ENCODE data around the gene LIME1.

LIME1 gene

DNA sequence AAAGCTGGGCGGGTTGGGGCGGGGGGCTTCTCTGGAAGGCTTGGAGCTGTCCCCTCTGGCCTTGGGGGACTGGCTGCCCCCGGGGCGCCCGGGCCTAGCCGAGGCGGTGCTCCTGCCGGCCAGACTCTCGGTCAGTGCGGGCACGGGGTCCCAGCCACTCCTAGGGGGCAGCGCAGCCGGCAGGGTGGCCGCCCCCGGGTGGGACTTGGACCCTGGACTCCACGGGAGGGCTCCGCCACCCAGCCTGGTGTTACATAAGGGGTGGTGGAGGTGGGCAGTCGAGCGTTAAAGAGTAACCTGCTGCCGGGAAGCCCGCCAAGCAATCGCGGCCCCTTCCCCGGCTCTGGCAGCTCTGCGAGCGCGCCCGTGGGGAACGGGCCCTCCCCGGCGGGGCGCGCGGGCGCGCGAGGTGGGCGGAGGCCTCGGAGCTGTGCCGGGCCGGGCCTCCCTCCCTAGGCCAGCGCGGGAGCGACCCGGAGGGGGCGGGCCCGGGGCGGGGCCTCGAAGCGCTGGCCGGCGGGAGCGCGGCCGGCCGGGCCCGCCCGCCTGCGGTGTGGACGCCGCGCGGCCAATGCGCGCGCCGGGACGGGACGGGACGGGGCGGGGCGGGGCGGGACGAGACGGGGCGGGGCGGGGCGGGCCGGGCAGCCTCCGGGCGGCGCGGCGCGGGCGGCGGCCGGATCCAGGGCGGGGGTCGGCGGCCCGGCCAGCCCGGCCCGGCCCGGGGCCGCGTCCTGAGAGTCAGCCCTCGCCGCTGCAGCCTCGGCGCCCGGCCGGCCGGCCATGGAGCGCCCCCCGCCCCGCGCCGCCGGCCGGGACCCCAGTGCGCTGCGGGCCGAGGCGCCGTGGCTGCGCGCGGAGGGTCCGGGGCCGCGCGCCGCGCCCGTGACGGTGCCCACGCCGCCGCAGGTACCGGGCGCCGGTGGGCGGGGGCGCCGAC is 2.9 kb downstream of the LIME1 start, which contains the start of gene SLC2A4RG:
TSS of gene SLC2A4RG (plus strand) at position 647 of the 940 bp plus-strand sequence. CDS start at position 784, 137 bp downstream.
- no peak for DNase-seq

DNA sequence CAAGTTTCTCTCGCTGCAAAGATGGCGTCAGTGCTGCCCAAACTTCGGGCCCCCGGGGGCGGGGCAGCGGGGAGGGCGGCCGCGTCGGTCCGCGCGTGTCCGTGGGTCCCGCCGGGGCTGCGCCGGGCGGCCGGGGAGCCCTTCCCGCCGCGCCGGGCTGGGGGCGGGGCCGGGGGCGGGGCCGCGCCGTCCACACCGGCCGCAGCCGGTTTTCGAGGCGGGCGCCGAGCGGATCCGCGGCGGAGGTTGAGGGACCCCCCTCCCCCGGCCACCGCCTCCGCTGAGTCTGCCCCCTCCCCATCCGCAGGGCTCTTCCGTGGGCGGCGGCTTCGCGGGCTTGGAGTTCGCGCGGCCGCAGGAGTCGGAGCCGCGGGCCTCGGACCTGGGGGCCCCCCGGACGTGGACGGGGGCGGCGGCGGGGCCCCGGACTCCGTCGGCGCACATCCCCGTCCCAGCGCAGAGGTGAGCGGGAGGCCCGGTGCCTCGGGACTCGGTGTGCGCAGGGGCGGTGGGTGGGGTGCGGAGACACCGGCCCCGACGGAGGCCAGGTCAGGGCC is 3.7 kb downstream of the LIME1 start:
- DNase-seq, result no peak

DNA sequence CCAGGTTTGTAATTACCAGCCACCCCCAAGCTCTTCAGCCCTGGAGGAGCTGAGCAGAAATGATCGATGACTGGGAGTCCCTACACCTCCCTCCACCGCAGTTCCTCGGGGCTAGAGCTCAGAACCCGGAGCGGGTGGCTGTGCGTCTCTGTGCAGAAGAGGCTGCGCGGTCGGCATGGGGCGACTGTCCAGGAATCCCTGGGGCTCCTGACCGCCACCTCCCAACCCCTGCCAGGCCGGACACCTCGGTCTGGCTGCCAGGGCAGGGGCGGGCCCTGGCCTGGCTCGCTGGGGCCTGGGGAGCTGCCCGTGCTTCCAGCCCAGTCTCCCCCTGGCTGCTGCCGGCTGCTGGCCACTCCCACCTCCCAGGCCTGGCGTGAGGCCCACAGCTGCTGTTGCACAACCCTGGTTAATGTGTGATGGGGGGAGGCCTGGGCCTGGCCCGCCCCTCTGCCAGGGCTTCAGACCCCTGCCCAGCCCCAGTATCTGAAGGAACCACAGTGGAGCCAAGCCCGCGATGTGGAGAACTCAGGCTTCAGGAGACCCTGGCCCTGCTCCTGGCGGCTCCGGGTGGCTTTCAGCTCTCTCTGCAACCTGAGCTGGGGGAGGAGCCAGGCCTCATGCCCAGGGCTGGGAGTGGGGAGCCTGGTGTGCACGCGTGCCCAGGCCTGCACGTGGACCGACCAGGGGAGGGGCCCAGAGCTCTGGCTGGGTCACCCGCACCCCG is 4.3 kb downstream of the LIME1 start:
- no peak for DNase-seq

DNA sequence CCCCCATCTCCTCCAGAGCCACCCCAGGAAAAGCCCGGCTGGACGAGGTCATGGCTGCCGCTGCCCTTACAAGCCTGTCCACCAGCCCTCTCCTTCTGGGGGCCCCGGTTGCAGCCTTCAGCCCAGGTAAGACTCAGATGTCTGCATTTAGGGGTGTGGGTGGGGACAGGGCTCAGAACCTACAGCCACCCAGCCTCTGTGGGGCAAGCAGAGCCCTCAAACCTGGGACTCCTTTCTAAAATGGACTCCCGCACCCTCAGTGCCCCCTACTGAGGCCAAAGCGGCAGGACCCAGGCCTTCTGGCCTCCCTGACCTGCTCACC is 4.9 kb downstream of the LIME1 start:
- DNase-seq, result no peak

DNA sequence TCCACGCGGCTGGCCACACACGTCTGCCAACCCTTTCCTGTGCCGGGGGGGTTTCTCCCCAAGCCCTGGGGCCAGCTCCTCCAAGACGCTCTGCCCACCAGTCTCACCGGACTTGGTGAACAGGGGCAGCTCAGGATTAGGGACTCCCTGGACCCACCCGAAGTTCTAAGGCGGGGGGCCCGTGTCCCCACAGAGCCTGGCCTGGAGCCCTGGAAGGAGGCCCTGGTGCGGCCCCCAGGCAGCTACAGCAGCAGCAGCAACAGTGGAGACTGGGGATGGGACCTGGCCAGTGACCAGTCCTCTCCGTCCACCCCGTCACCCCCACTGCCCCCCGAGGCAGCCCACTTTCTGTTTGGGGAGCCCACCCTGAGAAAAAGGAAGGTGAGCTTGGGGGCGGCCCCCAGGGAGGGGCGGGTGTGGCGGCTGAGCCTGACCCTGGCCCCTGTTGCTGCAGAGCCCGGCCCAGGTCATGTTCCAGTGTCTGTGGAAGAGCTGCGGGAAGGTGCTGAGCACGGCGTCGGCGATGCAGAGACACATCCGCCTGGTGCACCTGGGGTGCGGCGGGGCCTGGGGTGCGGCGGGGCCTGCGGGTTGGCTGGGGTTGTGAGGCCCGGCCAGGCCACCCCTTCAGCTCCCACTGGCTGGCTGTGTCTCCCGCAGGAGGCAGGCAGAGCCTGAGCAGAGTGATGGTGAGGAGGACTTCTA is 5.4 kb downstream of the LIME1 start:
- no peak for DNase-seq

DNA sequence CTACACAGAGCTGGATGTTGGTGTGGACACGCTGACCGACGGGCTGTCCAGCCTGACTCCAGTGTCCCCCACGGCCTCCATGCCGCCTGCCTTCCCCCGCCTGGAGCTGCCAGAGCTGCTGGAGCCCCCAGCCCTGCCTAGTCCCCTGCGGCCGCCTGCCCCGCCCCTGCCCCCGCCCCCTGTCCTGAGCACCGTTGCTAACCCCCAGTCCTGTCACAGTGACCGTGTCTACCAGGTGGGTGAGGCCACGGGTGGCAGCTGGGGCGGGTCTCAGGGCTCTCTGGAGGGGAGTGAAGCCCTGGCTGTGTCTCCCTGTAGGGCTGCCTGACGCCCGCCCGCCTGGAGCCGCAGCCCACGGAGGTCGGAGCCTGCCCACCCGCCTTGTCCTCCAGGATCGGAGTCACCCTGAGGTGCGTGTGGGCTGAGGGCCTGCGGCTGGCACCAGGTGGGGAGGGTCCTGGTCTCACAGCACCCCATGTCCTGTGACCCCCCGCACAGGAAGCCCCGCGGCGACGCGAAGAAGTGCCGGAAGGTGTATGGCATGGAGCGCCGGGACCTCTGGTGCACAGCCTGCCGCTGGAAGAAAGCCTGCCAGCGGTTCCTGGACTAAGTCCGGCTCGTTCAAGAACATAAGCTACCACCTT is 6.0 kb downstream of the LIME1 start:
- no peak for DNase-seq

DNA sequence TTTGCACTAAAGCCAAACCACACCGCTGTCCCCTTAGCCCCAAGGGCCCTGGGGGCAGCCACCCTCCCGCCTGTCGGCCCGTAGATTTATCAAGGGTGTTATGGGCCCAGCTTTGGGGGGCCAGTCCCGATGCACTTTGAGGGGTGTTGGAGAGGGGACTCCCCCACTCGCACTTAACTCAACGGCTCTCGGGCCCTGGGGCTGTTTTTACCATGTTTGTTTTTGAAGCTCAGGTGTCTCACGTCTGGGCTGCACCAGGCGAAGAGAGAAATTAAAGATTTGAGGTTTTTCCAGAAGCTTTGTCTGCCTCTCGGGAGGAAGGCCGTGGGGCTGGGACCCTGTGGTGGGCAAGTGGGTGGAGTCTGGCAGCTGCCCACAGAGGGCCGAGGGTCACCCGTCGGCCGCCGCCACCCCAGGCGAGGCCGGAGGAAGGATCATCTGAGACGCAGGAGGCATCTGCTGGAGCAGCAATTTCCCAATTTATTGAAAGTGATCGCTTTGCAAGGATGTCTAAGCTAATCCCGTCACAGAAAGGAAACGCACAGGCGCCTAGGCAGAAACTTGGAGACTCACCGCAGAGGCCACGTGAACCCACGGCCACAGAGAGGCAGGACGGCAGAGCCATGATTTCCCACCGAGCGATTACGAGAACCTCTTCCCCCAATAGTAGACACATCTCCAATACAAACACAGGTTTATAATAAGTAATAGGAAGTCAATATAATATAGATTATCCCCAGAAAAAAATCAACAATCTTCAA is 6.9 kb downstream of the LIME1 start:
- DNase-seq, result no peak

DNA sequence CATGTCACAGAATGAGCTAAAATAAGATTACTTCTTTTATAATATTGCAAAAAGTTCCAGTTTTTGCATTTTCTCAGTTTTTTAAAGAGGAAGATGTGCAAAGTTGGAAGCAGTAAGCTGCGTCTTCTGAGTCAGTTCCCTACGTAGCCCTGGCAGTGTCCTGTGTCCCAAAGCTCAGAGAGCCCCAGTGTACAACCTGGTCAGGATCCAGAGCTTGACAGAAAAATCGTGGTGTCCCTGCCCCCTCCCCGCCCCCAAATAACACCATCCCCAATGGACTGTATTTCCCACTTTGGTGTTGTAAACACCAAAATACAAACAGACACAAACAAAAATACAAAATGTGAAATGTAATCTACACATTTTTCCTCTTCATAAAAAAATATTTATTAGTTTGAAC is 7.7 kb downstream of the LIME1 start:
- DNase-seq, result no peak

DNA sequence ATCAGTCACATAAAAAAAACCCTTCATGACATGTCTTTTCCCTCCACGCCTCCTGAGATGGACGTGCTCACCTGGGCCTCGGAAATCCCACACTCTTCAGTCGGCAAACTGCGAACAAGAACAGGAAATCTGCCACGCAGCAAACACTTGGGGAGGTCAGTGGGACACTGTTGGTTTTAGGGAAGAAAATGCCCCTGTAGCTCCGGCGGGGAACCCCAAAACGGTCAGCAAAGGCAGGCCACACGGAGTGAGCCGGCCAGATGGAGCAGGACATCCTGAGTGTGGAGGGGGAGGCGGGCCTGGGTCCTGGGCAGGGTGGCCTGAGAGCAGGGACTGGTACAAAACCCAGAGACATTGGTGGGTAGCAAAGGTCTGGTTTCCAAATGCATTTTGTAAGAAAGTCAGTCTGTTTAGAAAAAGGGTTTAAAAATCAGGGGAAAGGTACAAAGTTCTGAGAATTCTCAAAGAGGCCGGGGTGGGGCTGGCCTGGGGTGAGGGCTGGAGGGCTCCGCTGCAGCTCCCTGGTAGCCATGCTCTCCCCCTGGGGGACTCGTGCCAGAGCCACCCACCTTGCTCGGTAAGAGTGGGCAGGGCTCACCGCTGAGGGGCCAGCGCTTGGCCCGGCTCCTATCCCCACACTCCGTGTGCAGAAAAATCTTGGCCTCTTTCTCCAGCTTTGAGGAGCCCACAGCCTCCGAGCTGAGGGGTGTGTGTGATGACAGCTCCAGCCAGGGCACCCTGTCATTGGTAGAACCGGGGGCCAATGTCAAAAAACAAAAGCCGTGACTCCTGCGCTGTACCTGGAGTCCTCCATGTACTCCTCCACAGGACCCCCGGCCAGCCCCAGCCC is 8.3 kb downstream of the LIME1 start:
- no peak for DNase-seq

DNA sequence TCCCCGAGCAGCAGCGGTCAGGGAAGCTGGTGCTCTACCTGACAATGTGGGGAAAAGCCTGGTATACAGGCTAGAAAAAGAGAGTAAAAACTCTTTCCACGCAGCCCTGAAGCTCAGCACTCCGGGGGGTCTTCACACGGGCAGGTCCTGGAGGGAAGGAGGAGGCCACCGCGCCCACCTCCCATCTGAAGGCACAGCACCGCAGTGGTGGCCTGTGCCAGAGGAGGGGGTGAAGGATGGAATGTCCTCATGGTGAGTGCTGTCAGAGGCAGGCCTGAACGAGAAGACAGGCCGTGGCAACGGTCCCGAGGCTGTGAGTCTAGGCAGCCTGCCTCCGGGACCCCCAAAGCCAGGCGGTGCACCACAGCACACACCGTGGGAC is 9.0 kb downstream of the LIME1 start:
- DNase-seq, result no peak

DNA sequence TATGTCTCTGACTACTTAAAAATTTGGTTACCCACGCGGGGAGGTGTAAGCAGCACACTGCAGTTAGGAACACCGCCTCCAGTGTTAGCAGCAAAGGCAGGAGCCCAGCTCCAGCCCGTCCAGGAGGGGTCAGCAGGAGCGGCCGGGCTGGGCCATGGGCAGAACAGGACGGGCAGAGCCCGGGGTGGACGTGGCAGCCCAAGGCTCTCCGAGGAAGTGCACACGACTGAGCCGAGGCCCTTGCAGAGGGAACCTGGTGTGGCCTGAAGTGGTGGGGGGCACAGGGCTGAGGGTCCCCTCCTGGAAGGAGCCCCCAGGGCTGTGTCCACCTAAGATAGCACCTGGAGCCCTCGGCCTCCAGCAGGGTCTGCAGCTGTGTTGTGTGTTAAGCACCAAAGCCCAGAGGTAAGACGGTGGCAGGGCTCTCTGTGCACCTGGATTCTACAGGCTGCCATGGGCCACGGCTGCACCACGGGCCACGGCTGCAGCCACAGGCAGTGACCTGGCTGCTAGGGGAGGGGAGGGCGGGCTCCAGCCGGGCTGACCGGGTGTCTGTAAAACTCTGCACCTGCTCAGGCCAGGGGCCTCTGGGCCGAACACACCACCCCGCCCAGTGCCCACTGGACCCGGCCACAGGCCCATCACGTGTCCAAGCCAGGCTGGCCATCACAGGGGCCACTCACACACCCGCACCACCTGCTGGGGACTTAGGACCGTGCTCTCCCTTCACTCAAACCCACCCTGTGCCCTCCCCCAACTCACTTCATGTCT is 9.7 kb downstream of the LIME1 start:
- no peak for DNase-seq

DNA sequence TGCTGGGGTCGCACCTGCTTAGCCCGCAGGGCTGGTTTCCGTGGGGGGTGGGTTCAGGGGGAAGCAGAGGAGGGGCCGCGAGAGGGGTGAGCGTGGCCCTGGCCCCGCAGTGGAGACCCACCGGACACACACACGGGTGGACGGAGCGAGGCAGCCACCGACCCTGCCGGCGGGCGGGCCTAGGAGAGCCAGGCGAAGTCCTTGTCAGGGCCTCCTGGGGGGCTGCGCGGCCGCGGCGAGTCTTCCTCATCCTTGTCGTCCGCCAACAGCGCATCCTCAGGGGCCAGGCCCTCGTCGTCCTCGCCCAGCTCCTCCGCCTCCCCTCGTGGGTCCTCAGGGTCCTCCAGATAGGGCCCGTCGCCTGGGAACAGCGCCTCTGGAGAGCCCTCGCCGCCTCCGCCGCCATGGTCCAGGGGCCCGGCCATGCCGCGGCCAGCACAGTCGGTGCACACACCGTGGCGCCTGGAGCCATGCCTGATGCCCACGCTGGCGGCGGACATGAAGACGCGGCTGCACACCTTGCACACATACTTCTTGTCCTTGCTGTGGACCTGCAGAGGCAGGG is 10.4 kb downstream of the LIME1 start:
- DNase-seq, result no peak

DNA sequence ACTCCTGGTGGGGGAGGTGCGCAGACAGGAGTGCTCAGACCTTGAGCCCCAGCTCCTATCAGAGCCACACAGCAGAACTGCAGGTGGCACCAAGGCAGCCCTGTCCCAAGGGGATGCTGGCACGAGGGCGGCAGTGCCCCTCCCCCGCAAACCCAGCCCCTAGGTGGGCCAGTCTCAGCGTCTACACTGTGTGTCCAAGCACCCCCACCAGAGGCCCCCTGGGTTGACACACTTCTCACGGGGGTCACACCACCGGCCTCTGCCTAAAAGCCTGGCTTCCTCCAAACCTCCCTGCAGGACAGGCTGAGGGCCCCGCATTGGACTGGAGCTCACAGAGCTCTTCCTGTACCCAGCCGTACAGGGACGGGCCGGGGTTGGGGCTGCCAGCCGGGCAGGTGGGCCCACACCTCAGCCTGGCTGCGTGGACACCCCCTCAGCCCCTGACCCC is 11.2 kb downstream of the LIME1 start:
- no peak for DNase-seq

DNA sequence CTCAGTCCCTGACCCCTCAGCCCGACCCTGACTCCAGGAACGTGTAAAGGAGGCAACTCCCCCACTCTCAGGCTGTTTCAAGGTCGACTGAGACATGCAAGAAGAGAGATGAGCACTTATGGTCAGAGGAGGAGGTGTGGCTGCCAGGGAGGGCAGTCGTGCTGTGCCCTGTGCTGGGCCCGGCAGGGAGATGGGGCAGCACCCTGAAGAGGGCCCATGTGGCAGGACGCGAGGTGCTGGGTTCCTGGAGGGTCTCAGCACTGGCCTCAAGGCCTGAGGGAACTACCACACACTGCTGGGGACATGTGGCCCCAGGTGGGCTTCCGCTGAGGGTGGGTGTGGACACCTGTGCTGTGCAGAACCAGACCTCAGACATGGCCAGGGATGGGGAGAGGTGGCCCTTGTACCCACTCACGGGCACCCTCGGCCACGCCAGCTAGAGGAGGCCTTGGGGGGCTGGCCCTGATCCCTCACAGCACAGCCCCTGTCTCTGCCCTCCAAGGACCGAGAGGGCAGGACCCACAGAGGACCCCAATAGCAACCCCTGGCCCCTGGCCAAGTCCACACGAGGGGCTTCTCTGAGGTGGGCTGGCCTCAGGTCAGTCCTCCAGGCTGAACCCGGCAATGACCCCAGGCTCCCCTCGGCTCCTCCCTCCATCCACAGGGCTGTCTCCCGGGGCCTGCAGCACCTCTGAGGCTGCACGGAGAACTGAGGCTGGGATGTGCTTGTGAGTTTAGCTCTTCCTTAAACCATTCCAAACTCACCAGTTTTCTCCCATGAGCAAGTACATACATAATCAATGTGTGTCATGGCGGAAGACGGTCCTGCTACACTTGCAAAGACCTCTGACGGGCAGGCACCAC is 11.8 kb downstream of the LIME1 start:
- no peak for DNase-seq

DNA sequence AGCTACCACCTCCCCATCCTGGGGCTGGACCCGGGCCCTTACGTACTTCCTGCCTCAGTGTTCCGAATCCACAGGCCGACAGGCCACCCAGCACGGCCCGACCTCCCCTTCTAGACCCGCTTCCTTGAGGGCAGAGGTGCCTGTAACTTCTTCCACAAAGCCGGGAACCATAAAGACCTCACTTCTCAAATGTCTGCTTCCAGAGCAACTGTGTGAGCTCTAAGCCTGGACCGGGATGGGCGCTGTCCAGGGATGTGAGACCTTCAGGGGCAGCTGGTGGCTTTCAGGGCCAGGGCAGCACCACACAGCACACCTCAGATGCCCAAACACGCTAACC is 12.4 kb downstream of the LIME1 start:
- DNase-seq, result no peak

DNA sequence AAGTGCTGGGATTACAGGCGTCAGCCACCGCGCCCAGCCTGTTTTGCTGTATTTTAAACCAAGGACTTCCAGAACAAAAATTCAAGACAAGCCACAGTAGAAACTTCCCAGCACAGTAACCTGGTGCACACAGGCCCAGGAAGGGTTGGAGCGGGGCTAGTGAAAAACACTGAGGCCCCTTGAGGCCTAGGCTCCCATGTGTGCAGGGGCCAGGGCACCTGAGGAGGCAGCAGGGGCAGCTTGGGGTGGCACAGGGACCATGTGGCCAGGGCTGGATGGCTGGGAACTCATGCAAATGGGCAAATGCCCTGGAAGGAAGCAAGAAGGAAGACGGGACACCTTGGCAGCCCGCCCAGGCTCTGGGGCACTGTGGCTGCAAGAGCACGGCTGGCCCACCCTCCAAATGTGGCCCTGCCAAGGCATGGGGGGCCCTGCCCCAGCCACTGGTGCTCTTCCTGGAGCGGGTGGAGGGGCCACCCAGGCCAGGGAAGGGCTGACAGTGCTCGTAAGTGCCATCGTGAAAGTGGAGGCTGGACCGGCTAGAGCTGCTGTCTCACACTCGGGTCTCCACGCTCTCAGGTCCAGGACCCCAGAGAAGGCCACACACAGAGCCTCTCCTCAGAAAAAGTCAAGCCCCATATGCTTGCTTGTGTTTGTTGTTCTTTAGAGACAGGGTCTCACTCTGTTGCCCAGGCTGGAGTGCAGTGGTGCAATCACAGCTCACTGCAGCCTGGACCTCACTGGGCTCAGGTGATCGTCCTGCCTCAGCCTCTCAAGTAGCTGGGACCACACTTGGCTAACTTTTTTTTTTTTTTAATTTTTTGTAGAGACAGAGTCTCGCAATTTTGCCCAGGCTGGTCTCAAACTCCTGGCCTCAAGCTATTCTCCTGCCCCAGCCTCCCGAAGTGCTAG is 13.4 kb downstream of the LIME1 start:
- no peak for DNase-seq

DNA sequence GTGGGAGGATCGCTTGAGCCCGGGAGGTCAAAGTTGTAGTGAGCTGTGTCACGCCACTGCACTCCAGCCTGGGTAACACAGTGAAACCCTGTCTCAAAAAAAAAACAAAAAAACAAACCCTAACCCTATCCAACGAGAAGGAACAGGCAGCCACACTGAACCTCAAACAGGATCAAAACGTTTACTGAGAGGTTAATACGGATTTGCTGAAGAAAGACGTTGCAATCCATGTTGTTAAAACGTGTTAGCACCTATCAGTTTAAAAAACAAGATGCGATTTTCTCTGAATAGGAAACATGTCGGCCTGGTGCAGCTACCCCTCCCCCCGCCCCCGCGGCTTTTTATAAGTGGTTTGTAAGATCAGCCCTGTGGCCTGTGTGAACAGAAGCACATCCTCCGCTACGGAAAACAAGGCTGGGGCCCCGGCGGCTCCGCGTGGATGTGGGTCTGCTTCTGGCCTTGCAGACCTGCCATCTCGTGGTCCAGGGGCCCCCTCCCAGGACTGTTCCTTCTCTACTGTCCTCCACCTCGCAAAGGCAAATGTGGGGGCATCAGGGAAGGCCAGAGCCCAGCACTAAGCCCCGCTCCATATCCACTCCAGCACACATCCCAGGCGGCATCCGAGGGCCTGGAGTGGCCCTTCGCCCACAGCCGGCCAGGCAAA is 14.5 kb downstream of the LIME1 start:
- no peak for DNase-seq

Measured in KG1 (cell line).